Measurements from ENCODE around the gene DNAJB6. TPM values are rescaled to one million over a fixed set of nuclear protein-coding genes. Genes with fewer than 3 reads are reported as not detected.

DNAJB6 gene
- total RNA-seq, 2 experiments from 2014 or later: 67.8 to 80.6 TPM

- ATAC-seq: no peak
- intact Hi-C loops (cut with micrococcal nuclease): no loop called here
- TF ChIP-seq, protein P1, sequence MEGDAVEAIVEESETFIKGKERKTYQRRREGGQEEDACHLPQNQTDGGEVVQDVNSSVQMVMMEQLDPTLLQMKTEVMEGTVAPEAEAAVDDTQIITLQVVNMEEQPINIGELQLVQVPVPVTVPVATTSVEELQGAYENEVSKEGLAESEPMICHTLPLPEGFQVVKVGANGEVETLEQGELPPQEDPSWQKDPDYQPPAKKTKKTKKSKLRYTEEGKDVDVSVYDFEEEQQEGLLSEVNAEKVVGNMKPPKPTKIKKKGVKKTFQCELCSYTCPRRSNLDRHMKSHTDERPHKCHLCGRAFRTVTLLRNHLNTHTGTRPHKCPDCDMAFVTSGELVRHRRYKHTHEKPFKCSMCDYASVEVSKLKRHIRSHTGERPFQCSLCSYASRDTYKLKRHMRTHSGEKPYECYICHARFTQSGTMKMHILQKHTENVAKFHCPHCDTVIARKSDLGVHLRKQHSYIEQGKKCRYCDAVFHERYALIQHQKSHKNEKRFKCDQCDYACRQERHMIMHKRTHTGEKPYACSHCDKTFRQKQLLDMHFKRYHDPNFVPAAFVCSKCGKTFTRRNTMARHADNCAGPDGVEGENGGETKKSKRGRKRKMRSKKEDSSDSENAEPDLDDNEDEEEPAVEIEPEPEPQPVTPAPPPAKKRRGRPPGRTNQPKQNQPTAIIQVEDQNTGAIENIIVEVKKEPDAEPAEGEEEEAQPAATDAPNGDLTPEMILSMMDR (IDR thresholded peaks at IDR 0.05): no peak
- peaks cover 67% of the 10 kb centered on the region for H3K36me3 Mint-ChIP-seq (ENCODE audit: low read depth)
- ChIA-PET CTCF (interaction anchor here (0.8 to 1.8 kb wide), 3 partner anchors 10 to 18 kb away, joined by 3 to 4 read pairs (median 3); no protein-coding TSS in a partner anchor), POLR2A (no interaction called here)
- no peaks in the 10 kb centered on the region for H3K9me3 Mint-ChIP-seq
- no peaks in the 10 kb centered on the region for H3K27me3 Mint-ChIP-seq
- DNase-seq: no peak
- H3K4me3 Mint-ChIP-seq: no peak overlapping the region
- peaks cover 29% of the 10 kb centered on the region for H3K4me1 Mint-ChIP-seq (ENCODE audit: low read depth)
- no peak overlapping the region for H3K27ac Mint-ChIP-seq
These were observed 34.5 kb downstream of the DNAJB6 start for GRCh38 chr7:157371296-157371695.

GRCh38 chr7:157372300-157373232 lies 35.8 kb downstream of the DNAJB6 start:
- Mint-ChIP-seq H3K27me3 (no peaks in the 10 kb centered on the region), H3K4me3 (no peak overlapping the region), H3K27ac (peak overlapping the region; percentile 51), H3K9me3 (no peaks in the 10 kb centered on the region), H3K4me1 (ENCODE audit: low read depth) (peaks cover 39% of the 10 kb centered on the region), H3K36me3 (ENCODE audit: low read depth) (peaks cover 61% of the 10 kb centered on the region)
- POLR2A ChIA-PET: no interaction called here
- intact Hi-C loops (cut with micrococcal nuclease): no loop called here
- CTCF ChIA-PET: interaction anchor here (0.9 to 1.4 kb wide), 2 partner anchors 11 to 14 kb away, joined by 3 to 4 read pairs; no protein-coding TSS in a partner anchor
- TF ChIP-seq, protein P1 (IDR thresholded peaks at IDR 0.05): no peak
- ATAC-seq: no peak
- DNase-seq: no peak

GRCh38 chr7:157373493-157373892 lies 36.7 kb downstream of the DNAJB6 start:
- no peak for ATAC-seq
- ChIA-PET POLR2A (no interaction called here), CTCF (interaction anchor here (0.8 to 0.9 kb wide), 2 partner anchors 13 to 15 kb away, joined by 3 read pairs; no protein-coding TSS in a partner anchor)
- peaks cover 56% of the 10 kb centered on the region for H3K36me3 Mint-ChIP-seq (ENCODE audit: low read depth)
- DNase-seq: no peak
- no peaks in the 10 kb centered on the region for H3K9me3 Mint-ChIP-seq
- TF ChIP-seq, protein P1 (IDR thresholded peaks at IDR 0.05): no peak
- no peak overlapping the region for H3K4me3 Mint-ChIP-seq
- intact Hi-C loops (cut with micrococcal nuclease): no loop called here
- peak overlapping the region; percentile 85 for H3K27ac Mint-ChIP-seq
- no peaks in the 10 kb centered on the region for H3K27me3 Mint-ChIP-seq
- H3K4me1 Mint-ChIP-seq (ENCODE audit: low read depth): peaks cover 45% of the 10 kb centered on the region

DNA sequence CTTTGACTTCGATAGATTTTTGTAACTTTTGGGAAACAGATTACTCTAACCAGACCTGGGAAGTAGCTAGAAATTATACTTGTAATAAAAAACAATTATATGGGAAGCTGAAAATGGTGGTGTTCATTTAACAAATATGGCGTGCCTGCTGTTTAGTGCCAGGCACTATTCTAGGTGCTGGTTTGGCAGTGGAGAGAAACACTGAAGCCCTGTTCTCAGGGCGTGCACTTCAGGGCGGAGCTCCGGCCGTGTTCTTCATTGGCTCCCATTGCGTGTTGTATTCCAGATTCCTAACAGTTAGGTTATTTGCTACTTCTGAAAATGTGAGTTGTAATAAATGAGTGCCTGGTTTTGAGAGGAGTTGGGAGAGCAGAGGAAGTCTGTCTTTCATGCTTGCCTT lies 38.6 kb downstream of the DNAJB6 start:
- DNase-seq (no peak), ATAC-seq (no peak)
- CTCF ChIA-PET: interaction anchor here (0.9 to 3.8 kb wide), 4 partner anchors 11 to 102 kb away, joined by 3 to 20 read pairs (median 10); no protein-coding TSS in a partner anchor
- peak overlapping the region; percentile 85 for H3K27ac Mint-ChIP-seq
- H3K4me3 Mint-ChIP-seq: no peak overlapping the region
- H3K4me1 Mint-ChIP-seq (ENCODE audit: low read depth): peaks cover 58% of the 10 kb centered on the region
- intact Hi-C loops (cut with micrococcal nuclease): no loop called here
- TF ChIP-seq, protein P1 (IDR thresholded peaks at IDR 0.05): no peak
- H3K36me3 Mint-ChIP-seq (ENCODE audit: low read depth): peaks cover 54% of the 10 kb centered on the region
- POLR2A ChIA-PET: interaction anchor here (0.9 to 1.4 kb wide), 3 partner anchors 11 to 39 kb away, joined by 3 read pairs; no protein-coding TSS in a partner anchor
- H3K9me3 Mint-ChIP-seq: no peaks in the 10 kb centered on the region
- H3K27me3 Mint-ChIP-seq: no peaks in the 10 kb centered on the region
